GM23338 (cell line): ENCODE measurements around the gene SH3BGR. TPM values are rescaled to one million over a fixed set of nuclear protein-coding genes. Genes with fewer than 3 reads are reported as not detected.

Experiments used
- ATAC-seq: fragments of 200-7000 bp; cut with Tn5 transposase; 3 replicates; pipeline ENCODE4 v1.9.1; 2020
- DNase-seq: peaks from one replicate; pipeline ENCODE4 v3.0.0-alpha.2; 2015; ENCODE audit warnings: low spot score
- H2AFZ ChIP-seq: fragments of 200-600 bp; sonication (generic); 2 replicates; pipeline ENCODE4 v1.8.0; 2016; ENCODE audit warnings: antibody characterized with exemption, mild to moderate bottlenecking, moderate library complexity
- H3F3A ChIP-seq: fragments of 200-600 bp; sonication (generic); replicated peaks from 2 replicates; pipeline ENCODE4 v1.8.0; 2017; ENCODE audit warnings: antibody characterized with exemption, mixed run types, low read depth
- H3K27ac ChIP-seq: fragments of 200-600 bp; sonication (generic); 2 replicates; pipeline ENCODE4 v1.6.1; 2016; ENCODE audit warnings: low read depth
- H3K27me3 ChIP-seq: fragments of 200-600 bp; sonication (generic); 2 replicates; pipeline ENCODE4 v1.8.0; 2016; ENCODE audit warnings: mild to moderate bottlenecking, mixed run types, moderate library complexity; ENCODE audit not compliant: insufficient read depth
- H3K36me3 ChIP-seq: fragments of 200-600 bp; sonication (generic); 2 replicates; pipeline ENCODE4 v1.8.0; 2016; ENCODE audit warnings: mild to moderate bottlenecking; ENCODE audit not compliant: insufficient read depth
- H3K4me1 ChIP-seq: fragments of 200-600 bp; sonication (generic); 2 replicates; pipeline ENCODE4 v1.8.0; 2016; ENCODE audit warnings: mild to moderate bottlenecking, moderate library complexity; ENCODE audit not compliant: insufficient read depth
- H3K4me2 ChIP-seq: fragments of 200-600 bp; sonication (generic); 2 replicates; pipeline ENCODE4 v1.7.1; 2017; ENCODE audit warnings: mixed run types
- H3K4me3 ChIP-seq: fragments of 200-600 bp; sonication (generic); 2 replicates; pipeline ENCODE4 v1.6.1; 2016; ENCODE audit warnings: mixed run types
- H3K79me2 ChIP-seq: fragments of 200-600 bp; sonication (generic); replicated peaks from 2 replicates; pipeline ENCODE4 v1.8.0; 2017; ENCODE audit warnings: mild to moderate bottlenecking; ENCODE audit not compliant: insufficient read depth
- H3K9me2 ChIP-seq: fragments of 200-600 bp; sonication (generic); 2 replicates; pipeline ENCODE4 v1.8.0; 2017; ENCODE audit not compliant: insufficient read depth
- H4K20me1 ChIP-seq: fragments of 200-600 bp; sonication (generic); replicated peaks from 2 replicates; pipeline ENCODE4 v1.8.0; 2017; ENCODE audit warnings: mild to moderate bottlenecking; ENCODE audit not compliant: insufficient read depth
- H3K27ac Mint-ChIP-seq: 2 replicates; pipeline ENCODE4 v1.8.0; 2020; ENCODE audit warnings: inconsistent platforms, mild to moderate bottlenecking, moderate library complexity, mixed read lengths
- H3K27me3 Mint-ChIP-seq: 3 replicates; pipeline ENCODE4 v1.8.0; 2022; ENCODE audit warnings: low read depth, mild to moderate bottlenecking, moderate library complexity, mixed read lengths, inconsistent platforms; ENCODE audit not compliant: insufficient read depth, poor library complexity
- H3K36me3 Mint-ChIP-seq: 3 replicates; pipeline ENCODE4 v1.8.0; 2021; ENCODE audit warnings: low read depth, mild to moderate bottlenecking, inconsistent platforms, moderate library complexity, mixed read lengths
- H3K4me1 Mint-ChIP-seq: 3 replicates; pipeline ENCODE4 v1.8.0; 2020; ENCODE audit warnings: mild to moderate bottlenecking, inconsistent platforms, mixed read lengths
- H3K4me3 Mint-ChIP-seq: 3 replicates; pipeline ENCODE4 v1.8.0; 2021; ENCODE audit warnings: moderate library complexity, mild to moderate bottlenecking, inconsistent platforms, mixed read lengths
- H3K9me3 Mint-ChIP-seq: 3 replicates; pipeline ENCODE4 v1.8.0; 2020; ENCODE audit warnings: moderate library complexity, mild to moderate bottlenecking, inconsistent platforms, mixed read lengths
- EZH2 ChIP-seq: fragments of 200-600 bp; sonication (generic); IDR thresholded peaks from one replicate; pipeline ENCODE4 v1.8.0; 2017; ENCODE audit warnings: antibody characterized with exemption, mild to moderate bottlenecking, low read depth; ENCODE audit not compliant: unreplicated experiment
- EZH2phosphoT487 ChIP-seq: fragments of 200-600 bp; sonication (generic); IDR thresholded peaks from one replicate; pipeline ENCODE4 v1.8.1; 2018; ENCODE audit warnings: antibody characterized with exemption; ENCODE audit not compliant: unreplicated experiment
- JUNB ChIP-seq: IDR thresholded peaks from one replicate; pipeline ENCODE4 v1.6.1; 2016; ENCODE audit warnings: antibody characterized with exemption; ENCODE audit not compliant: unreplicated experiment
- NANOG ChIP-seq: IDR thresholded peaks from 2 replicates; pipeline ENCODE4 v1.6.1; 2016; ENCODE audit warnings: antibody characterized with exemption, borderline replicate concordance
- POLR2AphosphoS5 ChIP-seq: IDR thresholded peaks from 2 replicates; pipeline ENCODE4 v1.6.1; 2016; ENCODE audit warnings: antibody characterized with exemption, low read depth
- STAT1 ChIP-seq: IDR thresholded peaks from one replicate; pipeline ENCODE4 v1.6.1; 2016; ENCODE audit warnings: antibody characterized with exemption; ENCODE audit not compliant: unreplicated experiment
- ZNF114 ChIP-seq: fragments of 250-450 bp; sonication (Bioruptor Pico); IDR thresholded peaks from 2 replicates; pipeline ENCODE4 v1.5.0; 2020; ENCODE audit warnings: mild to moderate bottlenecking, moderate library complexity
- ZNF331 ChIP-seq: fragments of 250-450 bp; sonication (Bioruptor Pico); IDR thresholded peaks from 2 replicates; pipeline ENCODE4 v1.5.0; 2020; ENCODE audit warnings: low read depth, mild to moderate bottlenecking, moderate library complexity
- polyA plus RNA-seq: library from polyadenylated mRNA; unstranded; fragments of >200 nt; fragmentation: Nextera tagmentation; extraction: Ambion mirVana; gene quantifications from 2 replicates; pipeline ENCODE4 v1.2.1, GENCODE V29; 2016
- total RNA-seq: library from RNA; depleted of rRNA; stranded (reverse); fragments of >200 nt; shearing (Covaris generic); gene quantifications from 2 replicates; pipeline ENCODE4 v1.2.3, GENCODE V29; 2014
- TF ChIP-seq, protein P1 (sequence below): IDR thresholded peaks from 2 replicates; pipeline ENCODE4 v1.6.1; 2016; ENCODE audit warnings: antibody characterized with exemption
- TF ChIP-seq, protein P2 (sequence below), 2 experiments: fragments of 200-600 bp in 1 of 2; sonication (generic) in 1 of 2; conservative IDR thresholded peaks; 2 replicates each; pipeline versions ENCODE4 v1.5.1 to v1.6.1; 2016 to 2017; ENCODE audit warnings: antibody characterized with exemption in 2 of 2, low read depth in 2 of 2, mild to moderate bottlenecking in 2 of 2, moderate library complexity in 1 of 2
- TF ChIP-seq, protein P3 (sequence below): fragments of 250-450 bp; sonication (Bioruptor Pico); IDR thresholded peaks from 2 replicates; pipeline ENCODE4 v1.5.0; 2020; ENCODE audit warnings: mild to moderate bottlenecking, moderate library complexity
- TF ChIP-seq, protein P4 (sequence below): IDR thresholded peaks from one replicate; pipeline ENCODE4 v1.6.1; 2018; ENCODE audit warnings: antibody characterized with exemption; ENCODE audit not compliant: unreplicated experiment

The SH3BGR gene
- total and polyA plus RNA-seq, 2 experiments from 2014 or later, result 5.9 to 18.9 TPM

DNA sequence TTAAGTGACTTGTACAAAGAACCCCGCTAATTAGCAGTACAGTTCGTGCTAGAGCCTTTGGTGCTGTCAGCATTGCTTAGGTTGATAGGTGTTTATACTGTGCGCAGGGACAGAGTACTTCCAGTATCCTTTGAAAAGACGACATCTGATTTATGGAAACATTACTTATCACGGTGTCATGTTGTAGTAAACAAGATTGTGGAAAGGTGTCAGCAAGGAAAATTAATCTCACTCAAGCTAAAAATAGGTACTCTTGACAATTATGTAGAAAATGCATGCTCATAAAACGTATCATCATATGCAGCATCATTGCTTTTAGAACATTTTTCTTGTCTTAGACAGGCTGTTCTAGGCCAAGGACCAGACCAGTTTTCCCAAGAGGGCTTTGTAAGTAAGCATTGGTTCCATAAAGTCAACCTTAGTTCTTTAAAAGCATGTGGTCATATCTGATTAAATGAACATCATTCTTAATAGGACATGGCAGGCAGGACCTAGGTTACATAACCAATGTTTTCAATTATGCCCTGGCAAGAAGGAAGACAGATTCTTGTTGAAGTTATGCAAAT is 33.0 kb downstream of the SH3BGR start:
- no peak overlapping the region for H3K4me3 ChIP-seq
- no peak overlapping the region for H3K27ac Mint-ChIP-seq
- DNase-seq (no peak), ATAC-seq (no peak)
- no peaks in the 10 kb centered on the region for H3K9me2 ChIP-seq
- H3K27ac ChIP-seq, result no peak overlapping the region
- H3F3A ChIP-seq, result no peaks in the 10 kb centered on the region
- no peak overlapping the region for H3K4me2 ChIP-seq
- no peaks in the 10 kb centered on the region for H3K36me3 Mint-ChIP-seq
- H3K27me3 ChIP-seq, result no peaks in the 10 kb centered on the region
- H3K79me2 ChIP-seq, result no peaks in the 10 kb centered on the region
- H3K9me3 Mint-ChIP-seq, result no peaks in the 10 kb centered on the region
- H3K36me3 ChIP-seq, result no peaks in the 10 kb centered on the region
- H2AFZ ChIP-seq, result no peak overlapping the region
- H3K4me1 ChIP-seq, result no peaks in the 10 kb centered on the region
- H3K4me3 Mint-ChIP-seq, result no peak overlapping the region
- H4K20me1 ChIP-seq, result no peaks in the 10 kb centered on the region
- no peaks in the 10 kb centered on the region for H3K27me3 Mint-ChIP-seq
- TF ChIP-seq NANOG (no peak), JUNB (no peak), EZH2phosphoT487 (no peak), EZH2 (no peak), POLR2AphosphoS5 (no peak), STAT1 (no peak), ZNF331 (no peak), ZNF114 (CRISPR knock-in tag) (no peak)
- TF ChIP-seq, protein P1, sequence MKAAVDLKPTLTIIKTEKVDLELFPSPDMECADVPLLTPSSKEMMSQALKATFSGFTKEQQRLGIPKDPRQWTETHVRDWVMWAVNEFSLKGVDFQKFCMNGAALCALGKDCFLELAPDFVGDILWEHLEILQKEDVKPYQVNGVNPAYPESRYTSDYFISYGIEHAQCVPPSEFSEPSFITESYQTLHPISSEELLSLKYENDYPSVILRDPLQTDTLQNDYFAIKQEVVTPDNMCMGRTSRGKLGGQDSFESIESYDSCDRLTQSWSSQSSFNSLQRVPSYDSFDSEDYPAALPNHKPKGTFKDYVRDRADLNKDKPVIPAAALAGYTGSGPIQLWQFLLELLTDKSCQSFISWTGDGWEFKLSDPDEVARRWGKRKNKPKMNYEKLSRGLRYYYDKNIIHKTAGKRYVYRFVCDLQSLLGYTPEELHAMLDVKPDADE, result no peak
- TF ChIP-seq, protein P2, sequence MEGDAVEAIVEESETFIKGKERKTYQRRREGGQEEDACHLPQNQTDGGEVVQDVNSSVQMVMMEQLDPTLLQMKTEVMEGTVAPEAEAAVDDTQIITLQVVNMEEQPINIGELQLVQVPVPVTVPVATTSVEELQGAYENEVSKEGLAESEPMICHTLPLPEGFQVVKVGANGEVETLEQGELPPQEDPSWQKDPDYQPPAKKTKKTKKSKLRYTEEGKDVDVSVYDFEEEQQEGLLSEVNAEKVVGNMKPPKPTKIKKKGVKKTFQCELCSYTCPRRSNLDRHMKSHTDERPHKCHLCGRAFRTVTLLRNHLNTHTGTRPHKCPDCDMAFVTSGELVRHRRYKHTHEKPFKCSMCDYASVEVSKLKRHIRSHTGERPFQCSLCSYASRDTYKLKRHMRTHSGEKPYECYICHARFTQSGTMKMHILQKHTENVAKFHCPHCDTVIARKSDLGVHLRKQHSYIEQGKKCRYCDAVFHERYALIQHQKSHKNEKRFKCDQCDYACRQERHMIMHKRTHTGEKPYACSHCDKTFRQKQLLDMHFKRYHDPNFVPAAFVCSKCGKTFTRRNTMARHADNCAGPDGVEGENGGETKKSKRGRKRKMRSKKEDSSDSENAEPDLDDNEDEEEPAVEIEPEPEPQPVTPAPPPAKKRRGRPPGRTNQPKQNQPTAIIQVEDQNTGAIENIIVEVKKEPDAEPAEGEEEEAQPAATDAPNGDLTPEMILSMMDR (conservative IDR thresholded peaks at IDR 0.05; ENCODE audit: low read depth in 2 of 2), result no peak
- TF ChIP-seq, protein P3, sequence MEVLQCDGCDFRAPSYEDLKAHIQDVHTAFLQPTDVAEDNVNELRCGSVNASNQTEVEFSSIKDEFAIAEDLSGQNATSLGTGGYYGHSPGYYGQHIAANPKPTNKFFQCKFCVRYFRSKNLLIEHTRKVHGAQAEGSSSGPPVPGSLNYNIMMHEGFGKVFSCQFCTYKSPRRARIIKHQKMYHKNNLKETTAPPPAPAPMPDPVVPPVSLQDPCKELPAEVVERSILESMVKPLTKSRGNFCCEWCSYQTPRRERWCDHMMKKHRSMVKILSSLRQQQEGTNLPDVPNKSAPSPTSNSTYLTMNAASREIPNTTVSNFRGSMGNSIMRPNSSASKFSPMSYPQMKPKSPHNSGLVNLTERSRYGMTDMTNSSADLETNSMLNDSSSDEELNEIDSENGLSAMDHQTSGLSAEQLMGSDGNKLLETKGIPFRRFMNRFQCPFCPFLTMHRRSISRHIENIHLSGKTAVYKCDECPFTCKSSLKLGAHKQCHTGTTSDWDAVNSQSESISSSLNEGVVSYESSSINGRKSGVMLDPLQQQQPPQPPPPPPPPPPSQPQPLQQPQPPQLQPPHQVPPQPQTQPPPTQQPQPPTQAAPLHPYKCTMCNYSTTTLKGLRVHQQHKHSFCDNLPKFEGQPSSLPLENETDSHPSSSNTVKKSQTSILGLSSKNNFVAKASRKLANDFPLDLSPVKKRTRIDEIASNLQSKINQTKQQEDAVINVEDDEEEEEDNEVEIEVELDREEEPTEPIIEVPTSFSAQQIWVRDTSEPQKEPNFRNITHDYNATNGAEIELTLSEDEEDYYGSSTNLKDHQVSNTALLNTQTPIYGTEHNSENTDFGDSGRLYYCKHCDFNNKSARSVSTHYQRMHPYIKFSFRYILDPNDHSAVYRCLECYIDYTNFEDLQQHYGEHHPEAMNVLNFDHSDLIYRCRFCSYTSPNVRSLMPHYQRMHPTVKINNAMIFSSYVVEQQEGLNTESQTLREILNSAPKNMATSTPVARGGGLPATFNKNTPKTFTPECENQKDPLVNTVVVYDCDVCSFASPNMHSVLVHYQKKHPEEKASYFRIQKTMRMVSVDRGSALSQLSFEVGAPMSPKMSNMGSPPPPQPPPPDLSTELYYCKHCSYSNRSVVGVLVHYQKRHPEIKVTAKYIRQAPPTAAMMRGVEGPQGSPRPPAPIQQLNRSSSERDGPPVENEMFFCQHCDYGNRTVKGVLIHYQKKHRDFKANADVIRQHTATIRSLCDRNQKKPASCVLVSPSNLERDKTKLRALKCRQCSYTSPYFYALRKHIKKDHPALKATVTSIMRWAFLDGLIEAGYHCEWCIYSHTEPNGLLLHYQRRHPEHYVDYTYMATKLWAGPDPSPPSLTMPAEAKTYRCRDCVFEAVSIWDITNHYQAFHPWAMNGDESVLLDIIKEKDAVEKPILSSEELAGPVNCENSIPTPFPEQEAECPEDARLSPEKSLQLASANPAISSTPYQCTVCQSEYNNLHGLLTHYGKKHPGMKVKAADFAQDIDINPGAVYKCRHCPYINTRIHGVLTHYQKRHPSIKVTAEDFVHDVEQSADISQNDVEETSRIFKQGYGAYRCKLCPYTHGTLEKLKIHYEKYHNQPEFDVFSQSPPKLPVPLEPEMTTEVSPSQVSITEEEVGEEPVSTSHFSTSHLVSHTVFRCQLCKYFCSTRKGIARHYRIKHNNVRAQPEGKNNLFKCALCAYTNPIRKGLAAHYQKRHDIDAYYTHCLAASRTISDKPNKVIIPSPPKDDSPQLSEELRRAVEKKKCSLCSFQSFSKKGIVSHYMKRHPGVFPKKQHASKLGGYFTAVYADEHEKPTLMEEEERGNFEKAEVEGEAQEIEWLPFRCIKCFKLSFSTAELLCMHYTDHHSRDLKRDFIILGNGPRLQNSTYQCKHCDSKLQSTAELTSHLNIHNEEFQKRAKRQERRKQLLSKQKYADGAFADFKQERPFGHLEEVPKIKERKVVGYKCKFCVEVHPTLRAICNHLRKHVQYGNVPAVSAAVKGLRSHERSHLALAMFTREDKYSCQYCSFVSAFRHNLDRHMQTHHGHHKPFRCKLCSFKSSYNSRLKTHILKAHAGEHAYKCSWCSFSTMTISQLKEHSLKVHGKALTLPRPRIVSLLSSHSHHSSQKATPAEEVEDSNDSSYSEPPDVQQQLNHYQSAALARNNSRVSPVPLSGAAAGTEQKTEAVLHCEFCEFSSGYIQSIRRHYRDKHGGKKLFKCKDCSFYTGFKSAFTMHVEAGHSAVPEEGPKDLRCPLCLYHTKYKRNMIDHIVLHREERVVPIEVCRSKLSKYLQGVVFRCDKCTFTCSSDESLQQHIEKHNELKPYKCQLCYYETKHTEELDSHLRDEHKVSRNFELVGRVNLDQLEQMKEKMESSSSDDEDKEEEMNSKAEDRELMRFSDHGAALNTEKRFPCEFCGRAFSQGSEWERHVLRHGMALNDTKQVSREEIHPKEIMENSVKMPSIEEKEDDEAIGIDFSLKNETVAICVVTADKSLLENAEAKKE (CRISPR knock-in tag), result no peak
- TF ChIP-seq, protein P4, sequence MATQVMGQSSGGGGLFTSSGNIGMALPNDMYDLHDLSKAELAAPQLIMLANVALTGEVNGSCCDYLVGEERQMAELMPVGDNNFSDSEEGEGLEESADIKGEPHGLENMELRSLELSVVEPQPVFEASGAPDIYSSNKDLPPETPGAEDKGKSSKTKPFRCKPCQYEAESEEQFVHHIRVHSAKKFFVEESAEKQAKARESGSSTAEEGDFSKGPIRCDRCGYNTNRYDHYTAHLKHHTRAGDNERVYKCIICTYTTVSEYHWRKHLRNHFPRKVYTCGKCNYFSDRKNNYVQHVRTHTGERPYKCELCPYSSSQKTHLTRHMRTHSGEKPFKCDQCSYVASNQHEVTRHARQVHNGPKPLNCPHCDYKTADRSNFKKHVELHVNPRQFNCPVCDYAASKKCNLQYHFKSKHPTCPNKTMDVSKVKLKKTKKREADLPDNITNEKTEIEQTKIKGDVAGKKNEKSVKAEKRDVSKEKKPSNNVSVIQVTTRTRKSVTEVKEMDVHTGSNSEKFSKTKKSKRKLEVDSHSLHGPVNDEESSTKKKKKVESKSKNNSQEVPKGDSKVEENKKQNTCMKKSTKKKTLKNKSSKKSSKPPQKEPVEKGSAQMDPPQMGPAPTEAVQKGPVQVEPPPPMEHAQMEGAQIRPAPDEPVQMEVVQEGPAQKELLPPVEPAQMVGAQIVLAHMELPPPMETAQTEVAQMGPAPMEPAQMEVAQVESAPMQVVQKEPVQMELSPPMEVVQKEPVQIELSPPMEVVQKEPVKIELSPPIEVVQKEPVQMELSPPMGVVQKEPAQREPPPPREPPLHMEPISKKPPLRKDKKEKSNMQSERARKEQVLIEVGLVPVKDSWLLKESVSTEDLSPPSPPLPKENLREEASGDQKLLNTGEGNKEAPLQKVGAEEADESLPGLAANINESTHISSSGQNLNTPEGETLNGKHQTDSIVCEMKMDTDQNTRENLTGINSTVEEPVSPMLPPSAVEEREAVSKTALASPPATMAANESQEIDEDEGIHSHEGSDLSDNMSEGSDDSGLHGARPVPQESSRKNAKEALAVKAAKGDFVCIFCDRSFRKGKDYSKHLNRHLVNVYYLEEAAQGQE, result no peak
- H3K4me1 Mint-ChIP-seq, result no peaks in the 10 kb centered on the region
